Measurements from ENCODE around the gene MOB3B.
"Not testable (repeated sequence)": the region's sequence is repeated elsewhere in the genome, so short reads cannot be mapped to it uniquely, and the experiment has no call there.

The MOB3B gene

DNA sequence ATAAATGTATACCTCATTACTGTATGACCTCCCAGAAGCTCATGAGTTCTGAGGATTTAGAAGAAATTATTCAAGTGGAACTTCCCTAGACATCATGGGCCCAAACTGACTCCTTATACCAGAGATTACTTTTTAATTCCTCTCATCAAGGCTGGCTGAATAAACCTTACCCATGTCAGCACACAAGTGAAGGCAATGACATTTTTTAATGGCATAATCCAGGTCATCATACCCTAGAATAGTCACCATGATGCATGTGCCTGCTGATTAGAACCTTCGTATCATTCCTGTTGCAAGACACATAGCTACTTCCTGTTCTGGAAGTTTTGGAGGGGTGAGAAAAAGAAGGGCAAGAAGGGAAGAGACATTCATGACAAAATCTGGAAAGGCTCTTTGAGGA, 55.3 kb downstream of the MOB3B start:
- no peak for DNase-seq (ENCODE audit: low spot score)

DNA sequence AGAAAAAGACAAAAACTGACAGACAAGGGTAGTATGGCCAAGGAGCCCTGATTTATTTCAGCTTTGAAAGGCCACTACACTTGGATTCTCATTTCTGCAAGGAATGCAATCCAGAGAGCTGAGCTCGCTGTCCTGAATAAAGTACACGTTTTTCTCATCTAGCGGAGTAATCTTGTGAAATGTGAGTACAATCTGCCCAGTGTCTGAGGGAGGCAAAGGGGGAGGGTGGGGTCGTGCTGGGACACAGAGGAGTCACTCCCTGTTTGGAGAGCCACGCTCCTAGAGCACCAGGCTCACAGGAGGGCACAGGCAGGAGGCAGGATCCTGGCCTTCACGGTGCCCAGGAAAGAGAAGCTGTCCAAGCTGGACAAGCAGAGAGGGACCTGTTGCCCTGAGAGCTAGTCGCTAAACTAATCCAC, 56.5 kb downstream of the MOB3B start:
- DNase-seq (ENCODE audit: low spot score), result peak; percentile 59

DNA sequence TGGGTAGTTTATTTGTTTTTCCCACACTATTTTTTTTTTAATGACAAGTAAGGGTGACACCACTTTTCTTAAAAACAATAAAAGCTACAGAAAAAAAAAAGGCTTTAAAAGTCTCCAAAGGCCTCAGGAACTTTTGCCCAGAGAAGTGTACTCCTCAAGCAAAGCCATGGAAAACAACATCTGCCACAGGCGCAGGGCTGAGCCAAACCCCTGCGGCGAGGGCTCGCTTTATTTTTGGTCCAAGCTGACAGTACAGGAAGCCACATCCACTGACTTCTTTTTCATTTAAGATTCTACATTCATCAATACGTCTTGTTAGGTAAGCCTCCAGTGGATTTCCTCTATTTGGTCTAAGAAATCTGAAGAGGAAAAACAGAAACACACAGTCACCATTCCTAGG, 57.4 kb downstream of the MOB3B start:
- DNase-seq (ENCODE audit: low spot score), result no peak

DNA sequence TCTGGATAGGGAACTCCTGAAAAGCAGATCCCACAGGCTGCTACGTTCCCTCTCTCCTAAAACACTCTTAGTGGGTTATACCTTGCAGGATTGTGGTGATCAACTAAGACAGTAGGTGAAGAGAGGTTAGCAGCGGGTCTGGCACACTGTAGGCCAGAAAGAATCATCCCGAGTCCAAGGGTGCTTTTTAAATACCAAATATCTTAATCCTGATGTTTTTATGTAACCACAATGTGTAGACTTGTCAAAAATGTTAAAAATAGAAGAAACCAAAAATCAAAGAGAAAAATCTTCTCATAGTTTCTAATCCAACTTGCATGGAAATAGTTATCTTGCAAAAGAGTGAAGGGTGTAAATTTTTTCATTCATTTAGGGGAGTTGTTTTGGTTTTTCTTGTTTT, 57.8 kb downstream of the MOB3B start:
- DNase-seq (ENCODE audit: low spot score), result no peak

DNA sequence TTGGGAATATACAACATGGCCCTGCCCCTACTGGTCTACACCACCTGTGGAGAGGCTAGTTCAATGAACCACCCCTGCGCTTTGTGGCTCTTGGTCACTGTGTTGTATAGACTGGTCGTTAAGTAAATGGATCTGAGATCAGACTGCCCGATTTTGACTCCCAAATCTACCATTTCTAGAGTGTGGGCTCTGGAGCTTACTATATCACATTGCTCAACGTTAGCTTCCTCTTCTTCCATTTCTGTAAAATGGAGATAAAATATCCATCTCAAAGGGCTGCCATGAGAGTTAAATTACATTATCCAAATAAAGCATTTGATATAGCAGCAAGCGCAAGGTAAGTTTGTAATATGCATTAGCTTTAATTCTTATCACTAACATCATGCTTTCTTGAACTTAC, 58.2 kb downstream of the MOB3B start:
- DNase-seq (ENCODE audit: low spot score), result no peak

DNA sequence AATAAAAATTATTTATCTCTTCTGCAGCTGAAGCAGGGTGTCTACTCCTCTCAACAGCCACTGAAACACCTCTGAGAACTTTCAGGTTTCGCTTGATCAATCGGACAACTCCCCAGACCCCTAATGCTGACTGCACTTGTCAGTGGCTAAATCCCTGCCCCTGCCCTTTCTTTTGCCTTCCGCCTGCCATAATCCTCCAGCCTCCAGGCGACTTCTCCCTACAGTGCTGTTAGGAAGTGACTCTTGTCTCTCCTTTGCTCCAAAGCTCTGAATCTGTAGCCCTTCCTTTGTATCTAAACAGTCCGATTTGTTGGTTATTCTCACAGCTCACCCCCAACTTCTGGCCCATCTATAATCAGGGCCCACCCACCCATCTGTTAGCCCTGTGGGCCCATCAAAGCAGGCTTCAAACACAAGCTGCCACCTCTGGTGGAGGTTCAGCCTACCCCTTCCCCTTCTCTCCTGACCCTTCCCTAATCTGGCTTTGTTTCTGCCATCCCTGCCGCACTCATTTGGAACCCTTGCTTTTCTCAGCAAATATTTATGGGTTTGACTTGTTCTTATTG, 59.2 kb downstream of the MOB3B start:
- DNase-seq (ENCODE audit: low spot score), result no peak

DNA sequence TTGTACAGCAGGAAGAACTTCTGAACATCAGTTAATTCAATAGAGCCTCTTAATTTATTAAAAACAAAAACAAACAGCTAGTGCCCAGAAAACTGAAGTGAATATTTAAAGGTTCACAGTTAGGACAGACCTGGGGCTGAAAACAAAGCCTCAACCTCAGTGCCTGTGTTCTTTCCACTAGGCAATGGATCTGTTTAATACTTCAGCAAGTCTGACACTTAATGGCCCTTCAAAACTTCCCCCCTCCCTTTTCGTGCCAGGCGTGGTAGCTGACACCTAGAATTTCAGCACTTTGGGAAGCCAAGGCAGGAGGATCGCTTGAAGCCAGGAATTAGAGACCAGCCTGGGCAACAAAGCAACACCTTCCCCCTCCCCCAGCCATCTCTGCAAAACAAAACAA, 60.1 kb downstream of the MOB3B start:
- DNase-seq (ENCODE audit: low spot score), result no peak

DNA sequence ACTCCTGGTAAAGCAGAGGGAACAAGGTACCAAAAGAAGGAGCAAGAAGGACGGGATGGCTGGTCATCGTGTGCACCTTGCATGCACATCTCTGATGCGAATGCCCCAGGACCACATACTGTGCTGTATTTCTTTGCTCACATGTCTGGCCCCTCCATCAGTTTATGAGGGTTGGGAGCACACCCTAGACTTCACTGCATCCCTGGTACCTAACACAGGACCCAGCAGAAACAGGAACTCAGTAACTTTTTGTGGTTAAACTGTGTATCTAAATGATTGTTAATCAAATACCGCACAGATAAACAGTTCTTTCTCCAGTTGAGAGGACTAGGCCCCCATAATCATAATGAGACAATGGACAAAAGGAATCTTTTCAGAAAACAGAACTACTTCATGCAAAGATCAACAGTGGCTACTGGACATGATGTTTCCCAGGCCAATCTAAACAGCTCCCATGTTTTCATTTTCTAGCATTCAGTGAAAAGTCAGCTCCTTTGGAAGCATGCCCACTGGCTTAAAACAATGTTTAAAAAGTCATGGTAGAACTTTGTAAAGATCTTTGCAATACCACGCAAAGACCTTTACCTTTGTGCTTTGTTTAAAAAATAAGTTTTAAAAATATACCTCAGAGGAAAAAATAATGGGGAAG, 61.0 kb downstream of the MOB3B start:
- peak; percentile 75 for DNase-seq (ENCODE audit: low spot score)

DNA sequence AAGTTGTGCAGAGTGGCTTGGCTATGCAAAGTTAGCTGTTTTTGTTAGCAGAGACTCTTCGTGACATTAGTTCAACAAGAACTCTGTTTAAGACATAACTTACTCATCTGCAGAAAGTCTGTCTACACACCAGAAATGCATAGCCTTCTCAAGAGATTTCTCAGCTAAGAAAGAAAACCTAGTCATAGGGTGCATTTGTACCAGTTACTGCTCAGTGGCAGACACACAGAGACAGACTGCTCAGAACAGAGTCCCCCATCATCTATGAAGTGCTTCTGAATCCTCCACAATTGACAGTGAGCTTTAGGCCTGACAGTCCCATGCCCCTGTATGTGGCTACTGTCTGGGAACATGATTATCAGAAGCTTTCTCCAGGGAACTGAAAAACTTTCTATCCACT, 61.6 kb downstream of the MOB3B start:
- no peak for DNase-seq (ENCODE audit: low spot score)

DNA sequence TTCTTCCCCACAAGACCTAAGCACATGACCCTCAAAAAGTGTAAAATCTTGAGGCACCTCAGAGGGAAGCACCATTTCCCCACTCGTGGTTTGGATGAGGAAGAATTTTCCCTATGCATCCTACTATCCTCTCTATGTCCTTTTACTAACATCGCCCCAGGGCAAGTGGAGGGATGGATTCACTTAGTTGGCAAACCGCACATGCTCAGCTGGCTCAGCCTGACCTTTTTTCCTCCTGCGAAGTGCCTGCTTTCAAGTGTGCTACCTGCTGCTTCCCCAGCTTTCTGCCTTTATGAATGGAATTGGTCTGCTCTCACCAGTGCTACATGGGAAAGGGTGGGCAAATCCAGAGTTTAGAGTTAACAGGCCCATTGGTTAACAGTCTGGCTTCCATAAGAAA, 62.1 kb downstream of the MOB3B start:
- no peak for DNase-seq (ENCODE audit: low spot score)

DNA sequence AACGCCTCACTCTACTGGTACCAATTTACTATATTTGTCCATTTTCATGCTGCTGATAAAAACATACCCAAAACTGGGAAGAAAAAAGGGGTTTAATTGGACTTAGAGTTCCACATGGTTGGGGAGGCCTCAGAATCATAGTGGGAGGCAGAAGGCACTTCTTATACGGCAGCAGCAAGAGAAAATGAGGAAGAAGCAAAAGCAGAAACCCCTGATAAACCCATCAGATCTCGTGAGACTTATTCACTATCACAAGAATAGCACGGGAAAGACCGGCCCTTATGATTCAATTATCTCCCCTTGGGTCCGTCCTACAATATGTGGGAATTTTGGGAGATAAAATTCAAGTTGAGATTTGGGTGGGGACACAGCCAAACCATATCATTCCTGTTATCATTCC, 63.1 kb downstream of the MOB3B start:
- not testable (repeated sequence) for DNase-seq (ENCODE audit: low spot score)

DNA sequence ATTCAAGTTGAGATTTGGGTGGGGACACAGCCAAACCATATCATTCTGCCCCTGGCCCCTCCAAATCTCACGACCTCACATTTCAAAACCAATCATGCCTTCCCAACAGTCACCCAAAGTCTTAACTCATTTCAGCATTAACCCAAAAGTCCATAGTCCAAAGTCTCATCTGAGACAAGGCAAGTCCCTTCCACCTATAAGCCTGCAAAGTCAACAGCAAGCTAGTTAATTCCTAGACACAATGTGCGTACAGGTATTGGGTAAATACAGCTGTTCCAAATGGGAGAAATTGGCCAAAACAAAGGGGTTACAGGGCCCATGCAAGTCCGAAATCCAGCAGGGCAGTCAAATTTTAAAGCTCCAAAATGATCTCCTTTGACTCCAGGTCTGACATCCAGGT, 64.7 kb downstream of the MOB3B start:
- not testable (repeated sequence) for DNase-seq (ENCODE audit: low spot score)

DNA sequence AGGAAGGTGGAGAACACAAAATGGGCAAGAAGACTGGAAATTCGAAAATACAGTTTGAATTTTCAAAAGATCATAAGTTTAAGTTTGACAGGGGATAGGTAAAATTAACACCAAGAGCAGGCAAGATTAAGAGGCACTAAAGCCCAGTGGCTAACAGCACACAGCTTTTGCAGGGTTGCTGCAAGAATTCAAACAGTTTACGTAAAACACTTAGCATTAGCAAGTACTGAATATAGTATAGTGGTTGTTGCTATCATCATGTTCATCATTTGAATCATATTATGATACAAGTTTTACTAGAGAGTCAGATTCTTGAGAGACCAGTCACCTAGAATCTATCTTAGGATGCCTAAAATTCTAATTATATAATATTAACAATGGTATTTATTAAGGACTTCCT, 66.8 kb downstream of the MOB3B start:
- DNase-seq (ENCODE audit: low spot score), result no peak

DNA sequence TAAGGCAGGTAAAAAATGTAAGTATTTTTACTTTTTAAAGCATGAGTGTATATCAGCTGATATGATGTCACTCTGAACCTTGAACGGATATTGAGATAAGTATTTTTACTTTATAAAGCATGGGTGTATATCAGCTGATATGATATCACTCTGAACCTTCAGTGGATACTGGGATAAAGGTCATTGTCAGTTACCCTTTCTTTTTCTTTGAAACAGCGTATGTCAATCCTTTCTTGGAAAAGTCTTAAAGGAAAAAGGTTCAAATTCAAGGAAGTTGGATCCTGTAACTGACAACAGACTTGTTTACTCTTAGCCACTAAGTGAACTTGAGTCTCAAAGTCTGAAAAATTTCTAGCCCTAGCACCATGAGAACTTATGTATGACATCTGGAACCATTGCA, 67.2 kb downstream of the MOB3B start:
- DNase-seq (ENCODE audit: low spot score), result no peak

DNA sequence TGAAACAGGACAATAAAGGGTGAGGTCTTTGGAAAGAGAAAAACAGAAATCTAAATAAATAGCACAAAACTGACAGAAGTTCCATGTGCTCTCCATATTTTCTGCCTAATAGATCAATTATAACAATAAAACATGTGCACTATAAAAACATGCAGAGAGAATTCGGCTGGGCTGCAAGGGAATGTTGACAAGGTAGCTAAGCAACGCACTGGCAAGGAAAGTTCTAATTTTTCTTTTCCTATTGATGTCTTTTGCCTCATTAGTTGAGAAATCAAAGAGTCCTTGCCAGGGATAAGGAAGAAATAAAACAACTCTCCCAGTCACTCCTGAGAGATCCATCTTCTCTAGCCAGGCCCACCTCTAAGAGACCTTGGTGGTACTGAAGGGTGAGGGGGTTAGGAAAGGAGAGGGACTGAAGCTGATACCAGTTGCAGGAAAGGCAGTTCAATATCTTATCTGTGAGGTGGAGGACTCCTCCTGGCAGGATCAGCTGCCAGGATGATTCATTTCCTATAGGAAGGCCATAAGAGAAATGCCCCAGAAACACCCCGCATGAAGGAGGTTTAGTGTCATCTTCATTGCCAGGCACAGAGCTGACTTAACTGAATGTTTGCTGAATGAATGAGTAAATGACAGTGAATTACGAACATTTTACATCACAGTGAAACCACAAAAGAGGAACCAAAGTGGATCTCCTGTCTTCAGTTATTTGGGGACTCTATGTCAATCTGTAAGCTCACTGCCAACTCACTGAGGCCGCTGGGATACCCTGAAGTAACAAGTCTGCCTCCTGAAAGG, 69.2 kb downstream of the MOB3B start:
- no peak for DNase-seq (ENCODE audit: low spot score)

DNA sequence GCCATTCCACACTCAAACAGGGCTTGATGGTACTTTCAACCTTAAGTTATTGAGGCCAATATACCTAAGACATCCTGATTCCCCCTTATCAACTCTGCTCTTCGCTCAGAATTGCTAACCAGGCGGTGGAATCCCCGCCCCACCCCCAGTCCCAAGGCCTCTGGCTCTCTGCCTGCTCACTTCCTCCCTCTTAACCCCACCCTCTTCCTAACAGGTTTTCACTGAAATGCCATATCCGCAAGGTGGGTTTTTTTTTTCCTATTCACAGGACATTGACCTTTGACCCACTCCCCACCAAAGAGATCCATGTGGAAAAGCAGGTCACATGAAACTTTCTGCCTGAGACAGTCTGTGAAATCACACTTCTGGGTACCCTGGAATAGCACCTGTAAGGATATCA, 72.2 kb downstream of the MOB3B start:
- DNase-seq (ENCODE audit: low spot score), result no peak

DNA sequence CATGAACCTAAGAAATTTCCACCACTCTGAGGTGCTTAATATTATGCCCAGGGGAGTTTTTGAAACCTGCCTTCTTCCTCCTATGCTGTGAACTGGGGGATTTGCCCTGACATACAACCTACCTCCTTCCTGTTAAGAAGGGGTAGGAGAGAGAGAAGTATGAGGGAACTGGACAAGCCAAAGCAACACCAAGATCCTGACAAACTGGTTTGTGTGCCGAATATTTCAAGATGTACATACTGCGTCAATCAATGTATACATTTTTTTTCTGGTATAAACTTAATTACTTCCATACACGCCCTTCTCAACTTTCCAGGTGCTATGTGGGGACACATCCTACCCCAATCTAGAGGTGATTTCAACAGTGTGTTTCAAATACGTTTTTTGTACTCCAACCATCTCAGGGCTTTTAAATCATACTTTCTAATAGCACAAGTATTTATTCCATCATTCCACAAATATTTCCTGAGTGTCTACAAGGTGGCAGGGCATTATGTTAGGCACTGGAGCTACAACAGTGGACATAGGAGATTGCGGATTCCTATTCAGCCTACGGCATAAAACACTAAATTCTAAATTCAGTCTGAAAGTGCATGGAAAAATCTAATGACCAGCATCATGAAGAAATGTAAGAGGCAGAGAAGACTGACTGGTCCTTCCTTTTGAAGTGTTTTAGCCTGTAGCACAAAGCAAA, 75.6 kb downstream of the MOB3B start:
- no peak for DNase-seq (ENCODE audit: low spot score)

DNA sequence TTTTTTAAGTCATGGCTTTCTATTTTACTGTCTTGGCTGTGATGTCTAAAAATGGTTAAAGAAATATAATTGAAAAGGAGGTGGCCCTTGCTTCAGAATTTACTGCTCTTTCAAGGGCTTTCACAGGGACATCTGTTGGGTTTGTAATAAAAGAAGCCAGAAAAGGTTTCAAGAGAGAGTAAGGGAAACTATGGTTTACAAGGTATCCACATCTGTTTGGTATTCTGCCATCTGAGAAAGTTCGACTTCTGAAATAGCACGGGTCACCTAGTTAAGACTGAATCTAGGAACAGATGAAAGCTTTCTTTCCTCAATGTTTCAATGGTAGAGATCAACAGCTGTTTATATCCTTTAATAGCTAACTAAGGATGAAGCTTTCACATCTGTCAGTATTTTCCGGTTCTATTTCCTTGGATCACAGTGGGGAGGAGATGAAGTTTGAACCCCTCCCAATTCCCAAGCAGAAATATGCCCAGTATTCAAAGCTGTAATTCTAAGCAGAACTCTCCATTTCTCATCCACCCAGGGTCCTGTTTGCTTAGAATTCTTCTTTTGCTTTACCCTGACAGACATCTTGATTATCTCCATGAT, 78.3 kb downstream of the MOB3B start:
- no peak for DNase-seq (ENCODE audit: low spot score)

DNA sequence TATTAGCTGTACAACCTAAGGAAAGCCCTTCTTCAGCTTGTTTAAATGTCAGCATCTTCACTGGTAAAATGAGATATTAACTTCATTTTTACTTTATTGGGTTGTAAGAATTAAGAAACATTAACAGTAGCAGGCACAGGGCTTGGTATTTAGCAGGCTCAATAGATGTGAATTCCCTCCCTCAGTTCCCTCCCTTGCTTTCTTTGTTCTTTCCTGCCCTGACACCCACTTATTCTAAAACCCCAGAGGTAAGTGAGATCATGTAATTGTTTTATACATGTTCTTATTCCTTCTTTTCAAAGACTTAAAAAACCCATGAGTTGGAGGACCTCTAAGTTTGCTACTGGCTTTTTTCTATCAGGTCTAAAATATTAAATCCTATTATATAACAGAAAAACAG, 78.9 kb downstream of the MOB3B start:
- DNase-seq (ENCODE audit: low spot score), result peak; percentile 68

DNA sequence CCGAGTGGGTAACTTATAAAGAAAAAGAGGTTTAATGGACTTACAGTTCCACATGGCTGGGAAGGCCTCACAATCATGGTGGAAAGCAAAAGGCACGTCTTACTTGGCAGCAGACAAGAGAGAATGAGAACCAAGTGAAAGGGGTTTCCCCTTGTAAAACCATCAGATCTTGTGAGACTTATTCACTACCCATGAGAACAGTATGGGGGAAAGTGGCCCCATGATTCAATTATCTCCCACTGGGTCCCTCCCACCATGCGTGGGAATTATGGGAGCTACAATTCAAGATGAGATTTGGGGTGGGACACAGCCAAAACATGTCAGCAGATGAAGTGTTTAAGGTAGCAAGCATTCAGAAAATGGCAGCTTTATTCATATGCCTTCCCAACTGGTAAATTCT, 81.3 kb downstream of the MOB3B start:
- not testable (repeated sequence) for DNase-seq (ENCODE audit: low spot score)

DNA sequence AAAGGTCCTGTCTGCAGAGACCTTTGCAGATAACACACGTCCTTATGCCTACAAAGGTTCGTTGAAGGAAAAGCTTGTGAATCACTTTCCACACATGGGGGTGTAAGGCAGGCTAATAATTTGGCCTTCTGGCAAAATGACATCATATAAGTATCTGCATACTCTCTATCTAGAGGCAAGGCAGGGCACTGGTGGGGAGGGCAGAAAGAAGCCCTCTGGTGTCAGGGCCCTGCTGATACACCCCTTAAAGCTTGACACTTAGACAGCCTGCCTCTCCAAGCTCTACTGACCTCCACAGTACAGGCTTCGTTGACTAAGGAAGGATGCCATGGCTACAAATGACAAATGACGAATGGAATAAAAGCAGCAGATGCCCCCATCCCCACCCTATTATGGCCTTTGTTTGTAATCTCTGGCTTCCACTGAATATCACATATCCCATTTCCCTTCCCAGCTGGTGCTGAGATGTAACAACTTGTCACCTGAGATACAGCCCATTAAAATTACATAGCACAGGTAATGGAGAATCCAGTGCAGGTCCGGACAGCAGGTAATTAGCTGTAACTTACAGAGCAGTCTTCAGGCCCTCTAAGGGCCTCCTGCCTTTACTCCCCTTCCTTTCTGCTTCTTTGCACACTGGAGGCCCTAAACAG, 82.5 kb downstream of the MOB3B start:
- DNase-seq (ENCODE audit: low spot score), result no peak

DNA sequence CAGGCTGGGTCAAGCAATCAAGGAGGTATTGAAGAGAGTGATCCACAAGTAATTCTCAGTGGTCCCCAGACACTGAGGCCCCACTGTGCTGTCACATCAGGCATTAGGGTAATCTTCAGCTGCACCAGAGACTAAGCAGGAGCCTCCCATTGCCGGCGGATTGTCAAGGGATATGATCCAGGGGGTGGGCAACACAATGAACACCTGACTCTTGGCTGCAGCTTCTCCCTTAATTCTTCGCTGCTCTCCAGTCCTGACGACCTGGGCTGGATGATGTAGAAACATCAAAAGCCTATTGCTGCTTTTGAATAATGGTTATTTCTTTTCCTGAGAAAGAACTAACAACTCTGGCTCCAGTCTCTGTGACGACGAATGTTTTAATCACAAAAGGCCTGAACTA, 83.9 kb downstream of the MOB3B start:
- no peak for DNase-seq (ENCODE audit: low spot score)

Measured in putamen (tissue), 1 donor.